GM19467 (cell line): ENCODE data around the gene NECTIN1.

Experiments used
- ATAC-seq: cut with Tn5 transposase; IDR thresholded peaks from one replicate; pipeline ENCODE4 v1.9.1; 2021; ENCODE audit warnings: mild to moderate bottlenecking, moderate library complexity; ENCODE audit not compliant: unreplicated experiment

Gene NECTIN1

DNA sequence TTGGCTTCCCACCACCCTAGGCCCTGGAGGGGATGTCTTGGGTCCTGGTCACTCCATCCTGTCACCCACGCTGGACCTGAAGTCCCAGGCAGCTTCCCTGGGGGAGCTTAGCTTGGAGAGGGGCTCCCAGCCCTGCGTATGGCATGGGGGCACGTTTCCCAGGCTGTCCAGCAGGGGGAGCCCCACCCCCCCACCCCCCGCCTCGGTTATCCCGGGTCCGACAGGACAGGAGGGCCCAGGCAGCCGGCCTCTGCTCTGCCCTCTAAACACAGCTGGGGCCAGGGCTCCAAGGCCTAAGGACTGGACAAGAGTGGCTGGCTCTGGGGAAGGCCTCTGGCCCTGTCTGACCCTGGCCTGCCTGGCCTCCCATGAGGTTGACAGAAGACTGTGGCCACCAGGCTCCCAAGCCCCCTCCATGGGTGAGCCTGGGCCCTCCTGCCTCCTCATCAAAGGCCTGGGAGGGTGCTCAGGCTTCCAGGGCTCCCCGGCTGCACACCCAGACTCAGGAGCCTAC lies 104.8 kb downstream of the NECTIN1 start:
- no peak for ATAC-seq

DNA sequence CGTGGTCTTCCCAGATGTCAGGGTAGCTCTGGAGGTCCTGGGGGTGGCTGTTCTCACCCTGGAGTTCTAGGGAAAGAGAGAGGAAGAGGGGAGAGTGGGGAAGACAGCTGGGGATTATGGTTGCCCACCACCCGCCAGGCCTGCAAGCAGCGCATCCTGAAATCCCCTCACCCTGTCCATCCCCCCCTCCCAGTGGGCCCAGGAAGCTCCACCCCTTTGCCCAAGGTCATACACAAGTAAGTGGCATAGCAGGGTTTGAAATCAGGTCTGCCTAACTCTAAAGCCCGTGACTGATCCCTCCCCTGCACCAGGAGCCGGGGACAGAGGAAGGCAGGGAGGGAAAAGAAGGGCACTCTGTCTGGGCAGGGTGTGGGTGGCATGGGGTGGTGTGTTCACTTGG lies 105.3 kb downstream of the NECTIN1 start:
- no peak for ATAC-seq

GRCh38 chr11:119622454-119623143 lies 106.4 kb downstream of the NECTIN1 start:
- no peak for ATAC-seq

- ATAC-seq, result peak; percentile 37
Observed at GRCh38 chr11:119619665-119620064, 109.3 kb downstream of the NECTIN1 start.

DNA sequence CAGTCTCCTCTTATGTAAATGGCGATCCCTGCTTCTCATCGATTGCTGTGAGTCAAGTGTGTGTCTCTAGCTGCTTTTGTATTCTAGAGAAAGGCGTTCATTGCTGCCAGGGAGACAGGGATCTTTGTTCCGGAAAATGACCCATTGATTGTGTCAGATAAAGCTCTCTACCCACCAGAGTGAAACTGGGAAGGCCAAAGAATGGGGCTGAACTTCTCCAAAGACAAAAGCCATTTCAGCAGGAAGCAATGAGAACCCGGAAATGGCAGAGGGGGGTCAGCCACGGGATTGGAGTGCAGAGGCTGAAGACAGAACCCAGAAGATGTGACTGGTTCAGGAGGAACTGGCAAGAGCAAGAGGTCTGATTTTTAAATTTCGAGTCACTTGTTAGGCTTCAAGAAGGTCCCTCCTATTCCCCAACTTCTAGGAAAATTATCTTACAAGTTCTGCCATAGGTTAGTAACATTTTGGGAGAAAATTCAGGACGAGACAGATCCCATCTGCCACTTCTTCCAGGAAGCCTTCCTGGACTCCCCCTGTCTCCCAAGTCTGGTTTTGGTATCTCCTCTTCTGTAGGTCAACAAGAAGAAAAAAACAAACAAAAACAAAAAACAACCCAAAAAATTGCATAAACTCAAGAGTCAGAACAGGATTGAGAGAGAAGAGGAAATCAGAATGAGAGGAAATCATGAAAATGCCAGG lies 110.6 kb downstream of the NECTIN1 start:
- no peak for ATAC-seq

DNA sequence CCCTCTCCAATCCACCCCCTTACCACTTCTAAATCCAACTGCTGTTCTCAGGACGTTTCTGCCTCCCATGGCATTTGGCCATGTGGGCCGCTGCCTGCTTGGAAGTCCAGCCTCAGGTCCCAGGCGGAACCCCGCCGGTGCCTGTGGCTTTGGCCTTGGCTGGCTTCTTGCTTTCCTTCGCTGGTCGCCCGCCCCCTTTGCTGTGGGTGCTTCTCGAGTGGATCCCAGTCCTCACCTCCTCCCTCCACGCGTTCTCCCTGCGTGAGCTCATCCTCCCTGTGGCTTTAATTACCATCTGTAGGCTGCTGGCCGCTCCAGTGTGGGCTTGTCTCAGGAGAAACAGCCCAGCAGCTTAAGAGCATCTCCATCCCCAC lies 111.7 kb downstream of the NECTIN1 start:
- no peak for ATAC-seq

- no peak for ATAC-seq
Observed at GRCh38 chr11:119616586-119617339, 112.2 kb downstream of the NECTIN1 start.

DNA sequence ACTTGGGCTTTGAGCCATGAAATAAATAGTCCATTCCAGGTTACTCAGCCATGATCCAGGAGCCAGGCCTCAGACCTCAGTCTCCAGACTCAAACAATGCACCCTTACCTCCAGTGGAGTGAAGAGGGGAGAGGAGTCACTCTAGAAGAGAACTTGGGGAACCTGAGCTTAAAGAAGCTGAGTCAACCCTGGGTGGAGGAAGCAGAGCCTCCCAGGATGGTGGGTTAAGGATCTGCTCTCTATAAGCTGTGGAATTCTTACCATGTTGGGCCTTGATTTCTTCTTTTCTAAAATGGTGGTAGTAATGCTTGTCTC lies 113.2 kb downstream of the NECTIN1 start:
- ATAC-seq, result peak; percentile 1

- peak; percentile 79 for ATAC-seq
Observed at GRCh38 chr11:119615003-119615881, 113.8 kb downstream of the NECTIN1 start.

GRCh38 chr11:119614222-119615002 lies 114.6 kb downstream of the NECTIN1 start:
- no peak for ATAC-seq

- ATAC-seq, result no peak
Observed at GRCh38 chr11:119612814-119613213, 116.2 kb downstream of the NECTIN1 start.

GRCh38 chr11:119610836-119611426 lies 118.1 kb downstream of the NECTIN1 start:
- no peak for ATAC-seq

DNA sequence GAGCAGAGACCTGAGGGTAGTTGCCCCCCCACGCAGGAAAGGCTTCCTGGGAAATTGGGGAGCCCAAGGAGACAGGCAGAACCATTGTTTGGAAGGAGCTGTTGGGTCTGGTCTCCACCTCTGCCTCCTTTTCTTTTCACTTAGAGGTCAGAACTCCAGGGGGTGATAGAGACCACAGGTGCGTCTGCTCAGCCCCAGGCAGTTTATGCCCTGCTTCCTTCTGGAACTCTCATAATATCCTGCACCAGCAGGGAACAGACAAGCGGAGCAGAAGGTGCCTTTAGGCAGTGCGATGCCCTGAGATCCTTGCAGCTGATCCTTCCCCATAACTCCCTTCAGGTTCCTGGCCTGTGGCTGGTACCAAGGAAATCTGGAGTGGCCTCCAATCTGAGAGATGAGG lies 120.2 kb downstream of the NECTIN1 start:
- no peak for ATAC-seq

- no peak for ATAC-seq
Observed at GRCh38 chr11:119608201-119608600, 120.8 kb downstream of the NECTIN1 start.

GRCh38 chr11:119607726-119608125 lies 121.3 kb downstream of the NECTIN1 start:
- ATAC-seq, result no peak

GRCh38 chr11:119605137-119605665 lies 123.8 kb downstream of the NECTIN1 start:
- ATAC-seq, result no peak

- ATAC-seq, result no peak
Observed at GRCh38 chr11:119602745-119603373, 126.1 kb downstream of the NECTIN1 start.

GRCh38 chr11:119599864-119600541 lies 129.0 kb downstream of the NECTIN1 start:
- ATAC-seq, result no peak
